ENCODE measurements around the gene HNF1B.

DNA sequence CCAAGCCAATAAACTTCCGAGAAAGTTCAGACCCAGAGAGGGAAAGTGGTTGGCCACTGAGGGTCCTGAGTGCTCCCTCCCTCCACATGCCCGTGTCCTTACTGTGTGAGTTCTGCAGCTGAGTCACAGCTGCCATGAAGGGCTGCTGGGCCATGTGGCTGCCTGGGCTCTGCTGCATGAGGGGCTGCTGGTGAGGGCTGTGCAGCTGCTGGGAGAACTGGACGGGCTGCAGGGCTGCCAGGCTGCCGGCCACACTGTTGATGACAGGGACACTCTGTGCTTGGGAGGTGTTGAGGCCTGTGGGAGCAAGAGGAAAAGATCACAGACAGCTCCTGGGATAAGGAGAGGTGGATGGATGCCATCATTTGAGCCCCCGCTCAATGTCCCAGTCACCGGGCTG, 44.0 kb downstream of the HNF1B start:
- TF ChIP-seq, protein P1, sequence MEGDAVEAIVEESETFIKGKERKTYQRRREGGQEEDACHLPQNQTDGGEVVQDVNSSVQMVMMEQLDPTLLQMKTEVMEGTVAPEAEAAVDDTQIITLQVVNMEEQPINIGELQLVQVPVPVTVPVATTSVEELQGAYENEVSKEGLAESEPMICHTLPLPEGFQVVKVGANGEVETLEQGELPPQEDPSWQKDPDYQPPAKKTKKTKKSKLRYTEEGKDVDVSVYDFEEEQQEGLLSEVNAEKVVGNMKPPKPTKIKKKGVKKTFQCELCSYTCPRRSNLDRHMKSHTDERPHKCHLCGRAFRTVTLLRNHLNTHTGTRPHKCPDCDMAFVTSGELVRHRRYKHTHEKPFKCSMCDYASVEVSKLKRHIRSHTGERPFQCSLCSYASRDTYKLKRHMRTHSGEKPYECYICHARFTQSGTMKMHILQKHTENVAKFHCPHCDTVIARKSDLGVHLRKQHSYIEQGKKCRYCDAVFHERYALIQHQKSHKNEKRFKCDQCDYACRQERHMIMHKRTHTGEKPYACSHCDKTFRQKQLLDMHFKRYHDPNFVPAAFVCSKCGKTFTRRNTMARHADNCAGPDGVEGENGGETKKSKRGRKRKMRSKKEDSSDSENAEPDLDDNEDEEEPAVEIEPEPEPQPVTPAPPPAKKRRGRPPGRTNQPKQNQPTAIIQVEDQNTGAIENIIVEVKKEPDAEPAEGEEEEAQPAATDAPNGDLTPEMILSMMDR (IDR thresholded peaks at IDR 0.05; ENCODE audit: extremely low read depth in 1 of 2, insufficient read depth in 1 of 2, low read depth in 1 of 2, low read length in 2 of 2): no peak
- TF ChIP-seq EZH2 (IDR thresholded peaks at IDR 0.05; ENCODE audit: borderline replicate concordance, low read depth, low read length, severe bottlenecking) (no peak), POLR2A (IDR thresholded peaks at IDR 0.05; ENCODE audit: low read depth, low read length) (no peak), FOS (IDR thresholded peaks at IDR 0.05; ENCODE audit: borderline replicate concordance, insufficient read depth, low read length) (no peak), JUN (IDR thresholded peaks at IDR 0.05; ENCODE audit: borderline replicate concordance, insufficient read depth, insufficient read length, low read depth) (no peak)

All from endothelial cell of umbilical vein (primary cell).